GM19023 (cell line): ENCODE data around the gene KPNB1.
"Not testable (repeated sequence)": the region's sequence is repeated elsewhere in the genome, so short reads cannot be mapped to it uniquely, and the experiment has no call there.

Experiments
- ATAC-seq: cut with Tn5 transposase; IDR thresholded peaks from one replicate; pipeline ENCODE4 v1.9.1; 2021; ENCODE audit warnings: mild to moderate bottlenecking, moderate library complexity; ENCODE audit not compliant: unreplicated experiment

KPNB1 gene

GRCh38 chr17:47676510-47677165 is 26.9 kb downstream of the KPNB1 start:
- no peak for ATAC-seq

GRCh38 chr17:47678196-47678595 is 28.5 kb downstream of the KPNB1 start:
- no peak for ATAC-seq

- ATAC-seq = no peak
These were observed 32.4 kb downstream of the KPNB1 start for GRCh38 chr17:47682138-47682537.

GRCh38 chr17:47682727-47683126 is 33.0 kb downstream of the KPNB1 start:
- ATAC-seq = not testable (repeated sequence)

- no peak for ATAC-seq
These were observed 34.3 kb downstream of the KPNB1 start for GRCh38 chr17:47684025-47684424.

GRCh38 chr17:47684535-47685193 is 34.9 kb downstream of the KPNB1 start:
- ATAC-seq = no peak

GRCh38 chr17:47685556-47686275 is 36.0 kb downstream of the KPNB1 start:
- ATAC-seq = no peak

GRCh38 chr17:47686276-47686635 is 36.5 kb downstream of the KPNB1 start:
- ATAC-seq = no peak

- no peak for ATAC-seq
These were observed 37.1 kb downstream of the KPNB1 start for GRCh38 chr17:47686664-47687327.

- ATAC-seq = no peak
These were observed 37.6 kb downstream of the KPNB1 start for GRCh38 chr17:47687328-47687690.

GRCh38 chr17:47687748-47688147 is 38.0 kb downstream of the KPNB1 start:
- no peak for ATAC-seq

GRCh38 chr17:47690121-47690520 is 40.4 kb downstream of the KPNB1 start:
- ATAC-seq = no peak

- ATAC-seq = no peak
These were observed 42.6 kb downstream of the KPNB1 start for GRCh38 chr17:47692137-47692894.

GRCh38 chr17:47692895-47693730 is 43.4 kb downstream of the KPNB1 start:
- no peak for ATAC-seq

- ATAC-seq = no peak
These were observed 44.2 kb downstream of the KPNB1 start, which contains the start of gene TBKBP1 for GRCh38 chr17:47693731-47694580. TSS of gene TBKBP1 (plus strand) at chr17:47694161. CDS start at chr17:47696113, 1,952 bp downstream.

GRCh38 chr17:47694581-47695428 is 45.1 kb downstream of the KPNB1 start:
- no peak for ATAC-seq

GRCh38 chr17:47695429-47696376 is 46.0 kb downstream of the KPNB1 start:
- no peak for ATAC-seq
